Omental fat pad (tissue), 4 donors: ENCODE results near the gene C4orf54. TPM values are rescaled to one million over a fixed set of nuclear protein-coding genes. Genes with fewer than 3 reads are reported as not detected.

Source experiments
- ATAC-seq: fragments of 150-250 bp; one replicate; pipeline ENCODE4 v1.9.1; 2016; ENCODE audit warnings: mild to moderate bottlenecking, moderate library complexity; ENCODE audit not compliant: low FRiP score
- DNase-seq: peaks from one replicate; pipeline ENCODE4 v3.0.0-alpha.2; 2019; ENCODE audit warnings: low spot score
- CTCF ChIP-seq, 3 donors: fragments of 450-650 bp; IDR thresholded peaks; one replicate each; pipeline ENCODE4 v1.5.1; 2016 to 2017; ENCODE audit warnings: antibody characterized with exemption in 3 of 3, mild to moderate bottlenecking in 3 of 3, moderate library complexity in 2 of 3
- total RNA-seq, 4 donors: library from RNA; depleted of rRNA; stranded (reverse); fragments of >200 nt; gene quantifications; one replicate each; pipeline ENCODE4 v1.1.0, GENCODE V29; 2016

C4orf54 gene
- total RNA-seq, 4 donors from 2014 or later = not detected

DNA sequence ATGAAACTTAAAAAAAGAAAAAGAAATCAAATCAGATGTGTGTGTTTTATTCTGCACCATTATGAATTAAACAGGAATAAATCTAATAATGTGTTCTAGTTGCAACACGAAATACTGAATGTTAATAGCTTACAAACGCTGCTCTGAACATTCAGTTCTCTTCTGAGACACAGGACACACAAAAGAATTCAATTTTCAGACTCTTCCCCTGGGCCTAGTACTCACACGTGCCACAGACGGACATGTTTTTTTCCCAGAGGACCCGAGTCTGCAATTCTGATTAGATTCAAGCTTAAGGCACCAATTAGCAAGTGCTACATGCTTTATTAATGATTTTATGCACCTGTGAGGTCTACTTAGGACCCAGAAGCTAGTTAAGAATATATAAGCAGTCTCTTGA lies 20.5 kb downstream of the C4orf54 start:
- ATAC-seq = no peak
- TF ChIP-seq CTCF (IDR thresholded peaks at IDR 0.05) = no peak
- no peak for DNase-seq

DNA sequence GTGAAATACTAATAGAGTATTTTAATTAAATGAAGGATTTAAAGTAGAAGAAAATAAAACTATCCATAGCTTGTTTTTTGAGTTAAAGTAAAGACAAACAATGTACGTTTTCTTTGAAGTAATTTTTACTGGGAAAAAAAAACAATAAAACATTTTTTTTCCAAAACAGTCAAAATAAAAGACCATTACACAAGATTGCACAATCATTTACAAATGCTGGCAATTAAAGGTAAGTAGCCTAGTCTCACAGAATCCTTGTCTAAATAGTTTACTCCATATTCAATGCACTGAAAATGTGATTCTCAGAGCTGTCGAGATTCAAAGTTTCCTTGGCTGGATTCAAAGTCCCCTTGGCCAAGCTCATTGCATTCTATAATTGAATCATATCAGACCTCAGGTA lies 21.2 kb downstream of the C4orf54 start:
- ATAC-seq = no peak
- no peak for DNase-seq
- no peak for TF ChIP-seq CTCF (IDR thresholded peaks at IDR 0.05)

DNA sequence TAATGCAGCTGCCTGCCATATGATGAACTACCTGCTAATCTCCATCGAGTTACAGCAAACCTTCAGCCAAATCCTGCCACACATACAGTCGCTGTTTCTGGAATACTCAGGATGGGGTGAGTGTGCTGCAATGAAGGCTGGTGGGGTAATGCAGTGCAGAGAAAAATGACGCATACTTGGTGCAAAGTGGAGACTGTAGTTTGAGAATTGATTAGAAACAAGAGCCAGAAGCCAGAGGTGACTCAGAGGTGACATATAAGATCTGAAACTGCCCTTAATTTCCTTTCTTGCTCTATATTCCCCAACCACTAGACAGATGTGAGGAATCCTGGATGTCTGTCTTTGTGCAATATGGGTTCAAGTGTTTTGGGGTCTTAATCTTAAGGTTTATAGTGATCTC lies 22.0 kb downstream of the C4orf54 start:
- ATAC-seq (no peak), DNase-seq (no peak)
- TF ChIP-seq CTCF (IDR thresholded peaks at IDR 0.05) = no peak

DNA sequence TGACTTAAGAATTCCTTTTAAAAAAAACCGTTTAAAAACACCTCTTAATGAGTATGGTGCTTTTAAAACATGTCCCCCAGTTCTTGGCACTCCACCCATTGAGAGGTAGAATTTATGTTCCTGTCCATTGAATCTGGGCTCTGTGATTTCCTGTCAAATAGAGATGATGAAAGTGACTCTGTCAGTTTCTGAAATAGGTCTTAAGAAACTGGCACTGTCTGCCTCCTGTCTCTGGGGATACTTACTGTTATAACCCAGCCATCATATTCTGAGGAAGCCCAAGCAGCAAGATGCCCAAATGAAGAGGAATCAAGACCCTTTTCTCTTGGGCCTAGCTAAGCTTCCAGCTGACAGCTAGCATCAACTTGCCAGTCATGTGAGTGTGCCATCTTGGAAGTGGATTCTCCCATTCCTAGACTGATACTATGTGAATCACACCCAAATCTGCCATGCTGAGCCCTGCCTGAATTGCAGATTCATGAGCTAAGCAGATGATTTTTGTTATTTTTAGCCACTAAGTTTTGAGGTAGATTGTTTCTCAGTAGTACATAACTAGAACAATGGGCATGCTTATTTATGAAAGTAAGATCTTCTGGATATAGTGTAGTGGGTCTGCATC lies 22.8 kb downstream of the C4orf54 start:
- no peak for TF ChIP-seq CTCF (IDR thresholded peaks at IDR 0.05)
- no peak for DNase-seq
- ATAC-seq = no peak

- DNase-seq = no peak
- TF ChIP-seq CTCF (IDR thresholded peaks at IDR 0.05) = no peak
- no peak for ATAC-seq
These were observed 23.9 kb downstream of the C4orf54 start for GRCh38 chr4:99633772-99634171.

DNA sequence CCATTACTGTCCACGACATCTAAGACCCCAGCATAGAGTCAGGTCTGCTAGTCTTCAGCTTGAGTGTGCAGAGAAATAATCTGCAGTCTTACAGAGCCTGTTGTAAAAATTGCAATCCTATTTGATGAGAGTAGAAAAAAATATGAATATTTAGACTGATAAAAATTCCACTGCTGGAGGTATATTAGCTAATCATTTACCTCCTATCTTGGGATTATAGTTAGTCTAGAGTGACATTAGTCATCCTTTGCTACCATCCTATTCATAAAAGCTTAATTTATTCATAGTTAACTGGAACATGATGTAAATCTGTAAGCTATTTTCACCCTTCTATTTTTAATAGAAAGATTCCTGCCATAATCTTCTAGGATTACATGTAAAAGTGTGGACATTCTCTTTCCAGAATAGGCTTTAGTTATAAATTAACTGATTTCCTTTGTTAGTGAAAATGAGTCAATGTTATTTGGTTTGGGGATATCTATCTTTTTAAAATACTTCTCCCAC lies 26.7 kb downstream of the C4orf54 start:
- no peak for DNase-seq
- ATAC-seq = no peak
- no peak for TF ChIP-seq CTCF (IDR thresholded peaks at IDR 0.05)

DNA sequence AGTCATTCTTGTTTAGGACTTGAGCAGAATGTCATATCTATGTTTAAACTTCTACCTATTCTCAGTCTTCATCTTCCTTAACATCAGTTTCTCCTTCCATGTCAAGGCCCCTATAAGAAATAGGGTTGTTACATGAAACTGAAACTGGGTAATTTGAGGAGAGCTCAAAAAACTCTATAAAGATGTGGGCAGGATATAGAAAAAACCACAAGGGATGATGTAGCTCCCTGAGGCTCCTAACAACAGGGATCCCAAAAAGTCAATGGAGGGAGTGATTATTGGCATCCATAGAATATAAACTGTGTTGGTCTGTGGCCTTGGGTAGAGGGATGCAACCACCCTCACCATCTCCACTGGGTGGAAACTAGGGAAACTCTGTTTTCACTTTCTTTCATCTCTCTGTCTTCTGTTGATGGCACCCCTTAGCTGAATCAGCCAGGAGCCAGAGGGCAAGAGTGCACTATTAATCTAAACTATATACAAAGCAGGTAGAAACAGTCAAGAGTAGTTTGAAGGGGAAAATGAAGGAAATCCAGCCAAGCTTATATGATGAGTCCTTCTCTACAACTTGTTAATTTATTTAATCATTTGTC lies 27.6 kb downstream of the C4orf54 start:
- no peak for DNase-seq
- no peak for ATAC-seq
- TF ChIP-seq CTCF (IDR thresholded peaks at IDR 0.05) = no peak
